HepG2 (cell line): ENCODE data around the gene SPSB1.

Source experiments
- CTCF ChIP-seq: sonication (generic); formaldehyde crosslinking; IDR thresholded peaks from 2 replicates; pipeline ENCODE4 v1.5.0; 2020; ENCODE audit warnings: mild to moderate bottlenecking, missing genetic modification reagents, moderate library complexity
- FOXJ3 ChIP-seq: sonication (generic); formaldehyde crosslinking; IDR thresholded peaks from 2 replicates; pipeline ENCODE4 v1.4.0; 2020; ENCODE audit warnings: missing genetic modification reagents, mild to moderate bottlenecking, borderline replicate concordance
- HDAC6 ChIP-seq: fragments of 200-600 bp; sonication (generic); IDR thresholded peaks from 2 replicates; pipeline ENCODE4 v1.7.0; 2017; ENCODE audit warnings: mild to moderate bottlenecking, antibody characterized with exemption, low read length, low read depth
- ZBTB33 ChIP-seq: sonication (generic); formaldehyde crosslinking; IDR thresholded peaks from 2 replicates; pipeline ENCODE4 v1.4.0; 2020; ENCODE audit warnings: missing genetic modification reagents
- ZNF530 ChIP-seq: sonication (generic); formaldehyde crosslinking; IDR thresholded peaks from 2 replicates; pipeline ENCODE4 v1.5.0; 2020; ENCODE audit warnings: low read depth, mild to moderate bottlenecking, missing genetic modification reagents
- ZNF792 ChIP-seq: IDR thresholded peaks from 2 replicates; pipeline ENCODE4 v1.6.1; 2016
- TF ChIP-seq, protein P1 (sequence below), 2 experiments: IDR thresholded peaks; 2 replicates each; pipeline ENCODE4 v1.6.1; 2011 to 2012; ENCODE audit warnings: low read length in 2 of 2, borderline replicate concordance in 1 of 2, low read depth in 1 of 2, mild to moderate bottlenecking in 1 of 2, moderate library complexity in 1 of 2

GRCh38 chr1:9256332-9256731 is 36.4 kb upstream of the SPSB1 start:
- no peak for TF ChIP-seq ZNF530 (CRISPR knock-in tag)
- TF ChIP-seq FOXJ3: no peak
- TF ChIP-seq, protein P1, sequence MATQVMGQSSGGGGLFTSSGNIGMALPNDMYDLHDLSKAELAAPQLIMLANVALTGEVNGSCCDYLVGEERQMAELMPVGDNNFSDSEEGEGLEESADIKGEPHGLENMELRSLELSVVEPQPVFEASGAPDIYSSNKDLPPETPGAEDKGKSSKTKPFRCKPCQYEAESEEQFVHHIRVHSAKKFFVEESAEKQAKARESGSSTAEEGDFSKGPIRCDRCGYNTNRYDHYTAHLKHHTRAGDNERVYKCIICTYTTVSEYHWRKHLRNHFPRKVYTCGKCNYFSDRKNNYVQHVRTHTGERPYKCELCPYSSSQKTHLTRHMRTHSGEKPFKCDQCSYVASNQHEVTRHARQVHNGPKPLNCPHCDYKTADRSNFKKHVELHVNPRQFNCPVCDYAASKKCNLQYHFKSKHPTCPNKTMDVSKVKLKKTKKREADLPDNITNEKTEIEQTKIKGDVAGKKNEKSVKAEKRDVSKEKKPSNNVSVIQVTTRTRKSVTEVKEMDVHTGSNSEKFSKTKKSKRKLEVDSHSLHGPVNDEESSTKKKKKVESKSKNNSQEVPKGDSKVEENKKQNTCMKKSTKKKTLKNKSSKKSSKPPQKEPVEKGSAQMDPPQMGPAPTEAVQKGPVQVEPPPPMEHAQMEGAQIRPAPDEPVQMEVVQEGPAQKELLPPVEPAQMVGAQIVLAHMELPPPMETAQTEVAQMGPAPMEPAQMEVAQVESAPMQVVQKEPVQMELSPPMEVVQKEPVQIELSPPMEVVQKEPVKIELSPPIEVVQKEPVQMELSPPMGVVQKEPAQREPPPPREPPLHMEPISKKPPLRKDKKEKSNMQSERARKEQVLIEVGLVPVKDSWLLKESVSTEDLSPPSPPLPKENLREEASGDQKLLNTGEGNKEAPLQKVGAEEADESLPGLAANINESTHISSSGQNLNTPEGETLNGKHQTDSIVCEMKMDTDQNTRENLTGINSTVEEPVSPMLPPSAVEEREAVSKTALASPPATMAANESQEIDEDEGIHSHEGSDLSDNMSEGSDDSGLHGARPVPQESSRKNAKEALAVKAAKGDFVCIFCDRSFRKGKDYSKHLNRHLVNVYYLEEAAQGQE (IDR thresholded peaks at IDR 0.05; ENCODE audit: borderline replicate concordance in 1 of 2, low read depth in 1 of 2, low read length in 2 of 2): no peak
- TF ChIP-seq HDAC6: no peak
- TF ChIP-seq ZBTB33 (CRISPR knock-in tag): no peak
- no peak for TF ChIP-seq CTCF (CRISPR knock-in tag)
- TF ChIP-seq ZNF792 (CRISPR knock-in tag): no peak
